D721Med (cell line): ENCODE measurements around the gene TRERF1.
"Not testable (repeated sequence)": the region's sequence is repeated elsewhere in the genome, so short reads cannot be mapped to it uniquely, and the experiment has no call there.

Experiments used
- DNase-seq: peaks from one replicate; pipeline ENCODE4 v3.0.0; 2011; ENCODE audit warnings: low spot score; ENCODE audit not compliant: insufficient read length
- FAIRE-seq: peaks from 2 replicates; lab custom pipeline; 2011; peaks lifted over from hg19 to GRCh38; lab: Jason Lieb, UNC
- CTCF ChIP-seq: IDR thresholded peaks from 2 replicates; pipeline ENCODE4 v1.5.1; 2012; ENCODE audit warnings: mild to moderate bottlenecking, control low read depth; ENCODE audit not compliant: insufficient read depth; ENCODE audit errors: missing control alignments

Gene TRERF1

GRCh38 chr6:42194056-42194455 lies 257.7 kb downstream of the TRERF1 start:
- no peak for FAIRE-seq
- no peak for DNase-seq
- TF ChIP-seq CTCF, result no peak

DNA sequence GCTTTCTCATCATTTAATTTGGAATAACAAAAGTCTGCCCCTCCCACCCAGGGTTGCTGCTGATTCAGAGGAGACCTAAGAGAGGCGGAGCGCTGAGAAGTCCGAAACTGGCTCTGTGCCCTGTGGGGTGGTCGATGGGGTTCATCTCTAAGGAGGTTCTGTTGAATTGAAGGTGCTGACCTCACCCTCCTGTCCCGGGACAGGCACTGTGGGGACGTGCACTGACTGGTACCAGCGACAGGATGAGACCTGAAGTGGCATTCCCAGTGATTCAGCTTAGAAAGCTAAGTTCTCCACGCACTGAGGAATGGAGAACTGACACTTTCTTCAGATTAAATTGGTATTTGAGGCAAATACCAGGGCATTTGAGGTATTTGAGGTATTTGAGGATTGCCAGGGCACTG lies 258.2 kb downstream of the TRERF1 start:
- no peak for TF ChIP-seq CTCF
- no peak for FAIRE-seq
- no peak for DNase-seq

DNA sequence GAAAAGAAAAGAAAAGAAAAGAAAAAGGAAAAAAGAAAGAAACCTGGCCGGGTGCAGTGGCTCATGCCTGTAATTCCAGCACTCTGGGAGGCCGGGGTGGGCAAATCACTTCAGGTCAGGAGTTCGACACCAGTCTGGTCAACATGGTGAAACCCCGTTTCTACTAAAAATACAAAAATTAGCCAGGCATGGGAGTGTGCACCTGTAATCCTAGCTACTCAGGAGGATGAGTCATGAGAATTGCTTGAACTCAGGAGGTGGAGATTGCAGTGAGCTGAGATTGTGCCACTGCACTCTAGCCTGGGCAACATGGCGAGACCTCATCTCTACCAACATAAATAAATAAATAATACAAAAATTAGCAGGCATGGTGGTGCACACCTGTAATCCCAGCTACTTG lies 259.3 kb downstream of the TRERF1 start:
- not testable (repeated sequence) for FAIRE-seq, DNase-seq

- FAIRE-seq (no peak), DNase-seq (no peak)
- no peak for TF ChIP-seq CTCF
Observed at GRCh38 chr6:42190554-42191183, 261.1 kb downstream of the TRERF1 start.

DNA sequence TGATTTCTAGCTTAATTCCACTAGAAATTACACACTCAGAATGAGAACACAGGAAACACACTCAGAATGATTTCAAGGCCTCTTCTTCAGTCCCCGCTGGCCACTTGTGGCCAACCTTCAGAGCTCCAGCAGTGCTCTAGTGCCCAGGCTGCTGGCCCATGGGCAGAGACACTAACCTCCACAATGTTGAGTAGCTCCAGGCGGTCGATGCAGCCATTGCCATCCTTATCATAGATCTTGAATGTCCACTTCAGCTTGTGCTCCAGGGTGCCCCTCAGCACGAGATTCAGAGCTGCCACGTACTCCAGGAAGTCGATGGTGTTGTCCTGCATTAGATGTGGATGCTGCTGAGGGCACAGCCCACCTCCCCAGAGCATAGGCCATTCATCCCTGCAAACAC lies 263.3 kb downstream of the TRERF1 start:
- DNase-seq (no peak), FAIRE-seq (no peak)
- TF ChIP-seq CTCF, result no peak

- TF ChIP-seq CTCF, result no peak
- DNase-seq (no peak), FAIRE-seq (no peak)
Observed at GRCh38 chr6:42185597-42185996, 266.1 kb downstream of the TRERF1 start.

DNA sequence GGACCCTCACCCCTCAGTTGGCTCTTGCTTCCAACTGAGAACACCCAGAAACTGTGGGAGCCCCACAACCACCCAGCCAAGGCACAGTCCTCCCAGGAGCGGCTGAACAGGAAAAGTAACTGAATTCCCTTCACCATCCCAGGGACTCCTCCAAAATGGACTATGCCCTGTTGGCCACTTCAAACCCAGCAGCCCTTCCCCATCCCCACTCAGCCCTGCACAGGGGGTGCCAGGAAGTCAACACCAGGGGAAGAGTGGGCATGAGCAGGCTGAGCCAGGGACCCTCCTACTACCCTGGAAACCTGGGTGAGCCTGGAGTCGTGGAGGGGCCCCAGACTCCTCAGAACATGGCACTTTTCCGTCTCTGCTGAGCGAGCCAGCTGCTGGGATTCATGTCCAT lies 267.3 kb downstream of the TRERF1 start:
- FAIRE-seq (no peak), DNase-seq (no peak)
- TF ChIP-seq CTCF, result no peak

DNA sequence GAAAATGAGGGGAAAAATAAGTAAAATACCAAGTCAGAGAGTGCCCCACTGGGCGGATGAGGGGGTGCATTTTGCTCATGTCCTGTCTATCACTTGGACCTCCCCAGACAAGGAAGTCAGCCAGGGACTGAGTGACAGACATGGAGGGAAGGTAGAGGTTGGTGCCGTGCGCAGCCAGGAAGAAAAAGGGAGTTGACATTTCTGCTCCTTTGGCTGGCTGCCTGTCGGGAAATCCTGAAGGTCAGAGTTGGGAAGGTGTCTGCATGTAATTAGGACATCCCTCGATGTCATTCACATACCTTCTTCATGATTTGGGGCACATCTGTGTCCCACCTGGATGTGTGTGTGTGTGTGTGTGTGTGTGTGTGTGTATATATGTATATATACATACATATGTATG lies 269.6 kb downstream of the TRERF1 start:
- FAIRE-seq (no peak), DNase-seq (no peak)
- TF ChIP-seq CTCF, result no peak
